ENCODE data around the gene TNNI2. TPM values are rescaled to one million over a fixed set of nuclear protein-coding genes. Genes with fewer than 3 reads are reported as not detected.

TNNI2 gene
- total RNA-seq, 4 donors from 2014 or later: 17.4 to 63.6 (median 27.2) TPM

GRCh38 chr11:1854949-1855885 lies 16.4 kb downstream of the TNNI2 start:
- H3K4me3 ChIP-seq: no peak overlapping the region
- H3K27ac ChIP-seq: no peak overlapping the region
- TF ChIP-seq EP300 (IDR thresholded peaks at IDR 0.05) (no peak), POLR2AphosphoS5 (IDR thresholded peaks at IDR 0.05) (no peak), POLR2A (IDR thresholded peaks at IDR 0.05) (no peak)
- TF ChIP-seq, protein P1, sequence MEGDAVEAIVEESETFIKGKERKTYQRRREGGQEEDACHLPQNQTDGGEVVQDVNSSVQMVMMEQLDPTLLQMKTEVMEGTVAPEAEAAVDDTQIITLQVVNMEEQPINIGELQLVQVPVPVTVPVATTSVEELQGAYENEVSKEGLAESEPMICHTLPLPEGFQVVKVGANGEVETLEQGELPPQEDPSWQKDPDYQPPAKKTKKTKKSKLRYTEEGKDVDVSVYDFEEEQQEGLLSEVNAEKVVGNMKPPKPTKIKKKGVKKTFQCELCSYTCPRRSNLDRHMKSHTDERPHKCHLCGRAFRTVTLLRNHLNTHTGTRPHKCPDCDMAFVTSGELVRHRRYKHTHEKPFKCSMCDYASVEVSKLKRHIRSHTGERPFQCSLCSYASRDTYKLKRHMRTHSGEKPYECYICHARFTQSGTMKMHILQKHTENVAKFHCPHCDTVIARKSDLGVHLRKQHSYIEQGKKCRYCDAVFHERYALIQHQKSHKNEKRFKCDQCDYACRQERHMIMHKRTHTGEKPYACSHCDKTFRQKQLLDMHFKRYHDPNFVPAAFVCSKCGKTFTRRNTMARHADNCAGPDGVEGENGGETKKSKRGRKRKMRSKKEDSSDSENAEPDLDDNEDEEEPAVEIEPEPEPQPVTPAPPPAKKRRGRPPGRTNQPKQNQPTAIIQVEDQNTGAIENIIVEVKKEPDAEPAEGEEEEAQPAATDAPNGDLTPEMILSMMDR (IDR thresholded peaks at IDR 0.05): no peak

GRCh38 chr11:1855886-1856265 lies 17.1 kb downstream of the TNNI2 start:
- no peak for TF ChIP-seq POLR2AphosphoS5 (IDR thresholded peaks at IDR 0.05)
- TF ChIP-seq EP300 (IDR thresholded peaks at IDR 0.05): no peak
- Histone ChIP-seq H3K4me3 (no peak overlapping the region), H3K27me3 (no peaks in the 10 kb centered on the region), H3K4me1 (no peaks in the 10 kb centered on the region), H3K27ac (no peak overlapping the region), H3K36me3 (no peaks in the 10 kb centered on the region), H3K9me3 (no peaks in the 10 kb centered on the region)
- 77% methylated on average over 7 of the region's 11 CpGs for WGBS
- no peak for DNase-seq (ENCODE audit: low spot score in 2 of 2)

More at GRCh38 chr11:1854949-1855885, 16.4 kb downstream of the TNNI2 start:
- H3K27me3 ChIP-seq: no peaks in the 10 kb centered on the region
- no peaks in the 10 kb centered on the region for H3K36me3 ChIP-seq
- no peaks in the 10 kb centered on the region for H3K4me1 ChIP-seq
- no peaks in the 10 kb centered on the region for H3K9me3 ChIP-seq
- DNase-seq (ENCODE audit: low spot score in 2 of 2): no peak
- WGBS: 82% methylated on average over 9 of the region's 26 CpGs

DNA sequence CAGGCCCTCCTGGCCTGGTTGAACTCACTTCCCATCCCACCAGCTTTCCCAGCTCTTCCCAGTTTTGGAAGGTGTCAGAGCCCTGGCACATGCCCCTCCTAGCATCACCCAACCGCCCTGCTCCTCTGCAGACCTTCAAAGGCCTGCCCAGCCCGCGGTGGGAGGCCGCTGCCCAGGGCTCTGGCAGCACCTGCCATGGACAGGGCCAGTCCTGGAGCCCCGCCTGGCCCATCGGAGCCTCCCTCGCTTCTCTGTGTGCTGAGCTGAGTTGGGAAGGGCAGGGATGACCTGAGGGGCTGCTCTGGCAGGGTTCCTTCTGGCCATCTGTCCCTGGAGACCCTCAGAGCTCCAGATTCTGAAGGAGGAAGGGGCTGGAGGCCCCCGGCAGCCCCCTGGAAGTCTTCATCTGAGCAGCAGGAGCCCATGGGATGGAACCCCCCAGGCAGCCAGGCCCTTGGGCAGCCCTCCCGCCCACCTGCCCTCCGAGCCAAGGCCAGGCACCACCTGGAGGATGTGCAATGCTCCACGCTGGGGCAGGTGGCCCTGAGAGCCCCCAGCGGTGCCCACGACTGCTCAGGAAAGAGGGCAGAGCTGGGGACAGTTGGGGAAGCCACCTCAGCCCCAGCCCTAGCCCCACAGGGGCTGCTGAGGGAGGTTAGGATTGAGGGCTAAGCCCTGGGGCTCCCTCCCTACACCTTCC lies 17.7 kb downstream of the TNNI2 start:
- no peak overlapping the region for H3K4me3 ChIP-seq
- DNase-seq (ENCODE audit: low spot score in 2 of 2): no peak
- 60% methylated on average over 1 of the region's 13 CpGs for WGBS

DNA sequence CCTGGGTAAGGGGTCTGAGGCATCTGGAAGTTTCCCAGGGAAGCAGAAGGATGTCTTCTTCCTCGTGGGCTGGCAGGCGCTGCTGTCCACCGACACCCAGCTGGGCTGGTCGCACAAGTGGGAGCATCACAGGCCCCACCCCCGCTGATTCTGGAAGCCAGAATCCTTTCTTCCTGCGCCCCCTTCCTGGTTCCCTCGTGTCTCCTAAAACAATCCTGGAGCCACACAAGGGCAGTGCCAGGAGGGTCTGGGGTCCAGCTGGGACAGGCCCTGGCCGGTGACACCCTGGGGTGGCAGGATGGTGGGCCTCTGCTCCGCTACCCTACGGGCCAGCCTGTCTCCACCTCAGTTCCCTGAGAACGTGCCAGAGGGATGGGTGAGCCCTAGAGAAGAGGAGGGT lies 18.3 kb downstream of the TNNI2 start:
- no peaks in the 10 kb centered on the region for H3K36me3 ChIP-seq
- no peak overlapping the region for H3K4me3 ChIP-seq
- H3K27me3 ChIP-seq: no peaks in the 10 kb centered on the region
- H3K27ac ChIP-seq: no peak overlapping the region
- H3K9me3 ChIP-seq: no peaks in the 10 kb centered on the region
- H3K4me1 ChIP-seq: no peaks in the 10 kb centered on the region
- TF ChIP-seq POLR2AphosphoS5 (IDR thresholded peaks at IDR 0.05) (no peak), POLR2A (IDR thresholded peaks at IDR 0.05) (no peak), EP300 (IDR thresholded peaks at IDR 0.05) (no peak)
- TF ChIP-seq, protein P1 (IDR thresholded peaks at IDR 0.05): no peak
- WGBS: 100% methylated on average over 3 of the region's 11 CpGs
- no peak for DNase-seq (ENCODE audit: low spot score in 2 of 2)

More for the DNA sequence above, 17.7 kb downstream of the TNNI2 start:
- no peaks in the 10 kb centered on the region for H3K9me3 ChIP-seq
- H3K27ac ChIP-seq: no peak overlapping the region
- H3K27me3 ChIP-seq: no peaks in the 10 kb centered on the region
- no peaks in the 10 kb centered on the region for H3K4me1 ChIP-seq
- H3K36me3 ChIP-seq: no peaks in the 10 kb centered on the region
- no peak for TF ChIP-seq EP300 (IDR thresholded peaks at IDR 0.05)
- TF ChIP-seq, protein P1 (IDR thresholded peaks at IDR 0.05): no peak
- no peak for TF ChIP-seq POLR2A (IDR thresholded peaks at IDR 0.05)
- no peak for TF ChIP-seq POLR2AphosphoS5 (IDR thresholded peaks at IDR 0.05)

GRCh38 chr11:1858154-1858553 lies 19.4 kb downstream of the TNNI2 start:
- Histone ChIP-seq H3K9me3 (no peaks in the 10 kb centered on the region), H3K36me3 (no peaks in the 10 kb centered on the region), H3K4me3 (no peak overlapping the region), H3K27me3 (no peaks in the 10 kb centered on the region), H3K27ac (no peak overlapping the region), H3K4me1 (peaks cover 5% of the 10 kb centered on the region)
- 94% methylated on average over 8 of the region's 9 CpGs for WGBS
- no peak for DNase-seq (ENCODE audit: low spot score in 2 of 2)
- TF ChIP-seq, protein P1 (IDR thresholded peaks at IDR 0.05): no peak
- TF ChIP-seq EP300 (IDR thresholded peaks at IDR 0.05): no peak
- no peak for TF ChIP-seq POLR2A (IDR thresholded peaks at IDR 0.05)

All from suprapubic skin (tissue), 4 donors.